HCEC 1CT (cell line): ENCODE measurements around the gene LGR4.
"Not testable (repeated sequence)": the region's sequence is repeated elsewhere in the genome, so short reads cannot be mapped to it uniquely, and the experiment has no call there.

ENCODE experiments used
- DNase-seq: peaks from one replicate; pipeline ENCODE4 v3.0.0-alpha.2; 2017

Gene LGR4

DNA sequence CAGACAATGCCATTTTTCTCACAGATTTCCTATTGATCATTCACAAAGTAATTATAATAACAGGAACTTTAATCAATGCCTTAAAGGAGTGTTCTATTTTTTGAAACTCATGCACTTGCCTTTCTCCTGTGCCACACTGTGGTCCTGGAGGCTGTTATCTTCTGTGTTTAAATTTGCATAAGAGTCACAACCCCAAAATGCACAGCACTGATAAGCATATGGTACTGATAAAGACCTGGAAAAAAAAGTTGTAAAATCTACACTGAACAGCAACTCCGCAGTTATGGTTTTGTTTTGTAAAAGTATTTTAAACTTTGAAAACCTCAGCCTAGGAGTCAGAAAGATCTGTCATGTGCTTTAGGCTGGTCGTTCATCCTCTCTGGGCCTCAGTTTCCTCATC is 100.4 kb downstream of the LGR4 start:
- no peak for DNase-seq

DNA sequence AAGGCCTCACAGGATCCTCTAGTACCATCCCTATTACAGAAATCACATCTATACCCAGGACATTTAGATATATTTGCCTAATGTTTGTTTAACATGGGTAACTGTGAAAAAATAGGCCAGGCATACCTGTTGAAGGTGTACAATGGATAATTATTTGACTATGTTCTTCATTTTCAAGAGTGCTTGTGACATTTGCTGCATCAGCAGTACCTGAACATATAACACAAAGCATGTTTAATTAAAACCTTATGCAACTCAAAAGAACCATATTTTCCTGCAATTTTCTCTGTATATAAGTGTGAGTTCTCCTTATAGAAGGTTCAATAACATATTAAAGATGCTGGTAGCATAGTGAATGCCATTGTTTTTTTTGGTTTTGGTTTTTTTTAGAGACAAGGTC is 101.1 kb downstream of the LGR4 start:
- DNase-seq = no peak

DNA sequence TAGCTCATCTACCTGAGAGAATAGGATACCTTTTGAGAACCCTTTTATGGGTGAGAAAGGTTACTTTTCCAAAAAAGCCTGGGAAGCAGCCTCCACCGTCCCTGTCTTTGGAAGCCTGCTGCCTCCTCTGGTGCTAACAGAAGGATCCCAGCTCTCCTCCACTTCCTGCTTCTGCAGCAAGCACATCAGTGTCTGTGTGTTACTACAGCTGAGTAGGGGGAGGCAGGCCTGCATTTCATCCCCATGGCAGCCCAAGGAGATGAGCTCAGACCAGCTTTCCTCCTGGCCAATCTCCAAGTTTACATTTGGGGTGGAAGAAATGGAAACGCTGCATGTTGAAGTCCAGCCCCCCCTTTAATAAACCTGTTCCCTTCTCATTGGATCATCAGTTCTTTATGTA is 102.2 kb downstream of the LGR4 start:
- DNase-seq = no peak

DNA sequence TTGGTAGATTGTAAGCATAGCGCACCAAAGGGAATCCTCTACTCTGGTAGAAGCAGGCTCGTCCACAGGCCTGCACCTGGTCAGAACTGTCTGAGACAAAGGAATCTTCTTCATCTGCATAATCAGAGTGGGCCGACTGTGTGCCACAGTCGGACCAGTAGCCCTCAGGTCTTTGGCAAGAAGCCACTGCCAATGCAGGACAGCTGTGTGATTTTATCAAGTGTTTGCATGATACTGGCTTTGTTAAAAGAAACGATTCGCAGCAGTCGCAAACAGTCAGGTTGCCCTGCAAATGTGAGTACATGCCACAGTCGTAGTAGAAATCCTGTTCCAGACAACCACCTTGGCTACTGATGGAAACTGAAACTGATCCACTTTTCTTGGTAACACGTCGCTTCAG is 104.7 kb downstream of the LGR4 start:
- DNase-seq = no peak

DNA sequence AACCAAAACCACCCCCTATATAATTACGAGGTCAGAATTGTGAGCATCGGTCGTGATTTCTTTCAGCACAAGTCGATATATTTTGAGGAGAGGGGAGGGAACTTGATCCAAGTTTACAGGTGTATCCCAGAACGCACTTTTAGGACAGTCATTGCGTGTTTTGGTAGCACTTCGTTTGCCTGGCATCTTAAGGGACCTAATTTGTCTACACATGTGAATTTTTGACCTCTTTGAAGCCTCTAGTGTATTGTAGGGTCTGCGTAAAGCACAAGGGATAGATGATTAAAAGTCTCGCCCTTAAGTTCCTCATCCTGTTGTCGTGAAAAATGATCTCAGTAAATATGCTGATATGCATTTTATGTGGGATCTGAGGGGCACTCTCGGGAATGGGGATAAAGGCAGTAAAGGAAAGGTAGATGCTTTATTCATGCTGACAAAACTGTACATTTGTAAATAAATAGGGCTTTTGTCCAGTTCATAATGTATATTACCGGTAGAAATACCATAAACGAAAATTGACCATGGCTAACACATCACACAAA is 108.9 kb downstream of the LGR4 start:
- DNase-seq = no peak

DNA sequence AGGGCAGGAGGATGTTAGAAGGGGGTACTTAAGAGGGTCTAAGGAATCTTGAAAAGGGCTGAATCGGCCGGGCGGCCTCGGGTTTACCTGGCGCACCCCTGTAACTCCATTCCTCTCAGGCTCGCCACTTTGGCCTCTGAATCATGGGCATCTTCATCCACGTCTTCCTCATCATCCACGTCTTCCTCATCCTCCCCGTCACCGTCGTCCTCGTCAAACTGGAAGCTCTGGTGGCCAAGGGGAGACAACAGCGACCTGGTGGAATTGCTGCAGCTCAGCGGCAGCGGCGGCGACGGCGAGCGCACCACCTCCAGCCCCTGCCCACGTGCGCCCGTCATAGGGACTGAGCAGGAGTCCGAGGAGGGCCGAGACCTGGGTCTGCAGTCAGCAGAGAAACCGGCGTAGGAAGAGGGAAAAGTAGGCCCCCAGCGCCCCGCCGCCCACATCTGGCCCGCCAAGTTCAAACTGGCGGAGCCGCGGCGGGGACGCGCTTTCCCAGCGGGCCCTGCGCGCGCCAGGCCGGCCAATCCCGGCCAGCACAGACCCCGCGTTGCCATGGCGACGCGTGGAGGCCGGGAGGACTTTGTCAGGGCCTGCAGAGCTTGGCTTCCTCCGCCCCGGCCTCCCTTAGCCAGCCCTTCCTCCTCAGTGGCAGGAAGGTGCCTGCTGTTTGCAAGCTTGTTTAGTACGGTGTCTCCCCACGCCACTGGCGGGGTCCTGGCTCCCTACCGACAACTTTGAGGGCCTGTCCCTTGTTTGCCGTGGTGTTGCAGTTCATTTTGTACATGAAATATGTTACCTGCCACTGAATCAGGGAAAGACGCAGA is 109.6 kb downstream of the LGR4 start, which contains the start of gene CCDC34:
TSS of gene CCDC34 (minus strand) at position 467 of the 827 bp plus-strand sequence. CDS start at position 446, 21 bp downstream.
- DNase-seq = peak; percentile 88

DNA sequence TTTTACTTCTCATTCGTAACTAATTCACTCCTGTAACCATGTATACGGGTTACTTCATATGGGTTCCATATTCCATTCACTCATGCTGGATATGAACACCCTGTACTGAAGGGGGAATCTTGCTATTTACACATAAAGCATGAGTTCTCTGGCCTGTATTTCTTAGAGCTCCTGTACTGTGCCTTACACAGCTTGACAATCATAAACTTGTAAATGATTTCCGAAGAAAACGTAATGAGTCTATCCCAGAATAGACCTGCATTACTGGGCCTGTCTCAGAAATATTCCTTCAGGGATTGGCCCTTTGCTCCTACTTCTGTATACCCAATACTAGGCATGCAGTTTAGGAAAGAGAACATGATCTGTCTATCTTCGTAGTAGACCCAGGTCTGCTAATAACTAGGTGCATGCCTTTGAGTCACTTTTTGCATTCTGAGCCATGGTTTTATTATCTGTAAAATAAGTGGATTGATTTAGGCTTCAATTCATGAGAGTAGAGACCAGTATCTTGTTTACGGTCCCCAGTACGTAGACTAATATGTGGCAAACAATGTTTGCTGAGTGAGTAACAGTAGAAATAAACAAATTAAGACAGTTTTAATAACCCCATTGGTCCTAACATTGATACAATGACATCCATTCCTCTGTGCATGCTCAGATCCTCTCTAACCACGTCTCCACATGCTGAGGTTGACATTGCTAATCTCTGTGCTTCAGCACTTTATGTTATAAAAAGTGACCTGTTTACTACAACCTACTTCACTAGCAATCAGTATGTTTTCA is 110.8 kb downstream of the LGR4 start:
- DNase-seq = no peak

DNA sequence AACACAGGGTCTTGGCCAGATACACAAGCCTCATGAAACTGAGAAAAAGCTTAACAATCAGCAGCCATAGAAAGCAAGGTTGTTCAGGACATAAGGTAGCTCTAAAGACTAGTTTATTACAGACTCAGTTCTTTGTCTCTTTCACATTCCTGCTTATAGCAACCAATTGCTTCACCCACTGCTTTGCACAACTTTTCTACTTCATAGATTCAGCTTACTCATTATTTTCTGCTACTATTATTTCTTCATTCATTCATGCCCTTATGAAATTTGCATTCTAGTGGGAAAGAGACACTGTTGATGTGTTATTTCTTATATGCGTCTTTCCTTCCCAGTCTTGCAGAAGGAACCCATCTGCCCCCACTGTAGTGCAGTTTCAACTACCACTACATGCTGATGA is 114.3 kb downstream of the LGR4 start:
- DNase-seq = peak; percentile 2

DNA sequence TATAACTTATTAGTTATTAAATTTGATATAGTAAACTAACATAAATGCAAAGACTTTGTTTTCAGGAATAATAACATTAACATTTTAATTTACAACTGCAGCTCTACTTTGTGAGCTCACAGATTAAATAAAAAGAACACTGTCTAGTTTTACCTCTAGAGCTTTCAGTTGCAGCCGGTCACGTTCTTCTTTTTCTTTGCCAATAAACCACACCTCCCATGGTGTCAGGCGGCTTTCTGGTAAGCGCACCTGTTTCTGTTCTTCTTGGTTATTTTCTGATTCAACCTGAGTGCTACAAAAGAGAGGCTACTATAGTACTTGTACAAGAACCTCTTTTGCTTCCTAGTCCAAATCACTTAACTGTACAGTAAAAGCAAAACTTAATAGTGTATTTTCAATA is 115.3 kb downstream of the LGR4 start:
- no peak for DNase-seq

DNA sequence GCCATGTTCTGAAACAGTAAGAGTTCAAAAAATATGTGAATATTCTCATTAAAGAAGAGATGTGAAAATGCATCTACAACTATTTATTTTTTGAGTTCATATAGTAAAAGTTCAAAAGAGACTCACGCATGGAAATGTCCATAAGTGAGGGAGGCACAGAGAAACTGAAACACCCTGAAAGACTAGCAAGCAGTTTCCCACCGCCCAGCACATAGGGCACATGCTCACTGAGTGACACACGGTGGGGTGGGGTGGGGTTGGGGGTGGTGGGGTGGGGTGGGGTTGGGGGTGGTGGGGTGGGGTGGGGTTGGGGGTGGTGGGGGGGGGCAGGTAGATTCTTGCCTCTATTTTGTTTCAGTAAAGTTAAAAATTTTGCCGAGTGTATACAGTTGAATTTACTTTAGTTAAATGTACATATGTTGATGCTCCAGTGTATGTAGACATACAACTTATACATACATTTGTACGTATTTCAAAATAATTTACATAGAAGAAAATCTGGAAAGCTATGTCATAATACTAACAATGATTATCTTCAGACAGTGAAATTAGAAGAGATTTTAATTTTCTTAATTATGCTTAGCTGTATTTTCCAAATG is 115.9 kb downstream of the LGR4 start:
- no peak for DNase-seq

DNA sequence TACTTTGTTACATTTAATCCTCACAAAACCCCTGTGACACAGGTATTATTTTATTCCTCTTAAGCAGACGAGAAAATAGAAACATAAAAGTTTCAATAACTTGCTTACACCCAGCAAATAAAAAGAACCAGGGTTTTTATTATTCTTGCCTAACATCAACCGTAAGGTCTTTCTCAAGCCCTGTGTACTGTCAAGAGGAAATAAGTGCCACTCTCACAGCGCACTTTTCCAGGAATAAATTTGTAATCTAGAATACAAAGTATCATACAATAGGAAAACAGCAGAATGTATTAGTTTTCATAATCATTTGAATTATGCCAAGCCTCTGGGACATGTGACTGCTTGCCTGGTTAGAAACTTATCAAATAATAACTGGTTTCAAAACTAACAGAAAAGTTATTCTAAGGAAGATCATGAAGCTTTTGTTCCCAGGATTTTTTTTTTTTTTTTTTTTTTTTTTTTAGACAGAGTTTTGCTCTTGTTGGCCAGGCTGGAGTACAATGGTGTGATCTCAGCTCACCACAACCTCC is 117.0 kb downstream of the LGR4 start:
- DNase-seq = no peak

DNA sequence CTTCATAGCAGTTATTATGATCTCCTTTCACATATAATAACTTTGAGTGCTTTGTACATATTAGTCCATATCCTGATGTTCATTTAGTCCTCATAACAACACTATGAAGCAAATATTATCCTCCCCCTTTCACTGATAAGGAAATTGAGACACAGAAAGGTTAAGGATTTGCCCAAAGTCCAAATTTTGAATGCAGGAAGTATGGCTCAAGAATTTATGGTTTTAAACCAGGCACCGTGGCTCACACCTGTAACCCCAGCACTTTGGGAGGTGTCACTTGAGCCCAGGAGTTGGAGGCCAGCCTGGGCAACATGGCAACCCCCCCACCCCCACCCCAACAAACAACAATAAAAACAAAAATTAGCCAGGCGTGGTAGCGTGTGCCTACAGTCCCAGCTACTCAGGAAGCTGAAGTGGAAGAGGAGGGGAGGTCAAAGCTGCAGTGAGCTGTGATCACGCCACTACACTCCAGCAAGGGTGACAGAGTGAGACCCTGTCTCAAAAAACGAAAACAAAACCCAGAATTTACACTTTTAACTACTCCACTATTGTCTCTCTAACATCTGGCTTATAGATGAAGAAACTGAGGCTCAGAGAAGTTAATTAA is 118.1 kb downstream of the LGR4 start:
- no peak for DNase-seq

DNA sequence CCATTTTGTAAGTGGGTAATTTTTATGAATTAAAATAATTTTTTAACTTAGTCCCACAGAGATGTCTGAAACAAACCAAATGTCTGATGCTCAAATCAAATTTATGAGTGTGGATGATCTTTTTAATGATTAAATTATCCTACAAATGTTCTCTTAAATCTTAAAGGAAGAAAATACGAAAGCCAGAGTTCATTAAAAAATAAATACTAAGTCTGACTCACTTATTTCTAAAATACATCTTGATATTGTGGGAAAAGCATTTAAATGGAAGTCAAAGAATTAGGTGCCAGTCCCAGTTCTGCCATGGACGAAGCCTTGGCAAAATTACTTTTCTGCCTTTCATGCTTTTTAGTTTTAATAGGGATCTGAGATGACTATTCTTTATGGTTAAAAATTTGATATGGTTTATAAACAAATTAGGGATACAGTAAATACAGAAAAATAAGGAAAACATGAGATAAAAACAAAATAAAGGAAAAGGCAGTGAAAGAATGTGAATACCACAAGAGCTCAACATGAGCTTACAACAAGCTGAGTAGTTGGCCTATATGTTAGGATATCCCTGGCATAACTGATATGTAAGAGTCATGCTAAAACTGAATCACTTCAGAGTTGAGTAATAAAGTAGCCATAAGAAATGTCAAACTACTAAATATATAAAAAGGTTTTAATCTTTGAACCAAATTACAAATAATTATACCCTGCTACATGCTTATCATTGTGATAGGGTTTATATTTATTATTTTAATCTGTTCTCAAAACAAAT is 118.8 kb downstream of the LGR4 start:
- DNase-seq = peak; percentile 77

DNA sequence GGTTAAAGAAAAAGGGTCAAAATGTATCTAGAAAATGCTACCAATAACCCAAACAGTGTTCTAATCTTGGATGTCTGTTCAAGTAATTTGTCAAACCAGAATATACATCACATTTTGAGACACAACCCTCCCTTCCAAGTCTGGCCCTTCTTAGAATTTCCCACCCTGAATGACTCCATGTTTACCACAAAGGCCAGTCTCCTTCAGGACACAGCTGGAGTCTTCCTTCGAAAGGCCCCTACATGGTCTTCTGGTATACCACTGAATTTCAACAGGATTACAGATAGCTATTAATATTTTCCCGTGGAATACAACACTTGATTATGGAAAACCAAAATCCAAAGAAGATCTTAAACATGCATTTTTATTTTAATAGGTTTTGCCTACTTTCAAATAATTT is 119.8 kb downstream of the LGR4 start:
- no peak for DNase-seq

DNA sequence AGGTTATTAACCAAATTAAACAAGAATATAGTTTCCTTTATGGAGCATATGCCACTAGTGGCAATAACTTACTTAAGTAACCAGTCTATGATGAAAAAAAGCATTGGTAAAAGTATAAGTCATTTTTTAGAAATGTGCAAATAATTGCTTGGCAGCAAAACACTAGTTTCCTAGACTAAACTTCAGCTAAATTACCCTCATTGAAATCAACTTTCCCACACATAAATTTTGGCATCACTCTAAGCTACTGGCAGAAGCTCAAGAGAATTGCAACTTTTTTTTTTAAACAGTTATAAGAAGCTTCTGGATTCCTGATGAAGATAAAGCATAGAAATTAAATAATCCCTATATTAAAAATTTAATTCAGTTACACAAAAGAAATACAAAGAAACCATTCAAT is 122.1 kb downstream of the LGR4 start:
- no peak for DNase-seq

DNA sequence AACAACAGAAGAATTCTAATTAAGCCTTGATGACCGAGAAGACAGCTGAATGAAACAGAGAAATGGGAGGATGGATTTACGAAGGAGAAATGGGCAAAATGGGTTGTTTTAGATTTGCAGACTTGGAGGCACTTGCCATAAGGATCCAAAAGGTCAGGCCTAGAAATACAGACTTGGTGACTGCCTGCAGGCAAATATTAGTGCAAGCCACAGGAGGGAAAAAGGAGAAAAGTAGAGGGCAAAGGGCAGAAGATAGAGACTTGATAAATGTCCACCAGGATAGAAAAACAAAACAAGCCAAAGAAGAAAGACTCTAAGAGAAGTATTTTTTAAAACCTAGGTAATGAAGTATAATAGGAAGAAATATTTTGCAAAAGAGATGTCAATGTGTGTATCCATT is 122.7 kb downstream of the LGR4 start:
- DNase-seq = no peak

DNA sequence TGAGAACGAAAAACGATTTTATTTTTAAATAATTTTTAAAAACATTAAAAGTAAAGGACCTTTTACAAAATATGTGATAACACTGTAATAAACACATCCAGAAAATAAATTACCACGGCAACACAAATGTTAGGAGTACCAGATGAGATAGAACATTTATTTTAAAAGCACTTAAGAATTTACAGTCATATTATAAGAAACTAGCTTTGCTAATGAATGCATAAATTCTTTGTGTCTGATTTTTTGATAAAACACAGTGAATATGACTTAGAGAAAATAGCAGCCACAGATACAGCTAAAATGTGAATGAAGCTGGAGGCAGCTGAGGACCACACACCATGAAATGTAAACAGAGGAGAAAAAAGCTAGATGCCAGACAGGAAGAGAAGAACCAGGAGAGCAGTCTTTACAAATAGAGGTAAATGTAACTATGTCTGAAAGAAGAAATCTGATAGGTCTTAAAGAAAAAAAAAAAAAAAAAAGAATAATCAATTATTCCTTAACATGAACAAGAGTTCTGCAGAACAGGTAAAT is 124.2 kb downstream of the LGR4 start:
- DNase-seq = no peak

DNA sequence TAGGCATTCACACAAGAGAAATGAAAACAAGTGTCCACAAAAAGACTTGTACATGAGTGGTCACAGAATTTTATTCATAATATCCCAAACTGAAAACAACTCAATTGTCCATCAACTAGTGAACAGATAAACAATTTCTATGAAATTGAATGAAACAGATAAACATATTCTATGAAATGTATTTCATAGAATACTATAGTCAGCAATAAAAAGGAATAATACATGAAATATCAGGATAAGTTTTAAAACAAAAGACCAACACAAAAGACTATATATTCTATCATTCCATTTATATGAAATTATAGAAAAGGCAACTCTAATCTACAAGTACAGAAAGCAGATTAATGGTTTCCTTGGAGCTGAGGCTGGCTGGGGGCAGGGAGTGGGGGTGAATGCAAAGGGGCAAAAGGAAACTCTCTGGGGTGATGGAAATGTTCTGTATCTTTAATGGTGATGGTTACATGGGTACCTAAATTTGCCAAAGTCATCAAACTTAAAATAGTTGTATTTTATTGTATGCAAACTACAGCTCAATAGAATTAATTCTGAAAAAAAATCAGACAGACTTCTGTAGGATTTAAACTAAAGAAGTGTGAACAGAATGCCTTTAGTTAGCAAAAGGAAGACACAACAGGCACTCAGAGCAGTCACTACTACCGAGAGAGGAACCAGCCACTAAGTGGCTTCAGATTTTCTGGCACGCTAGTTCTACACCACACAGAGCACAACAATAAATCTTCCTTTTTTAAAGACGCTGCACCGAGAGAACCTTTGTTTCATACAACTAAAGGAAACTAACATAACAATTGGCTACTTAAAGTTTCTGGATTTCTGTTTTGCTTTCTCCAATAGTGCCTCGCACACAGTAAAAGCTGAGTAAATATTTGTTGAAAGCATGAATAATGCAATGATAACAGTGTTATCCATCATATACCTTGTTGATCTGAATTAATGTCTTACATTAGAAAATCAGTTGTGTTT is 124.9 kb downstream of the LGR4 start:
- DNase-seq = no peak

DNA sequence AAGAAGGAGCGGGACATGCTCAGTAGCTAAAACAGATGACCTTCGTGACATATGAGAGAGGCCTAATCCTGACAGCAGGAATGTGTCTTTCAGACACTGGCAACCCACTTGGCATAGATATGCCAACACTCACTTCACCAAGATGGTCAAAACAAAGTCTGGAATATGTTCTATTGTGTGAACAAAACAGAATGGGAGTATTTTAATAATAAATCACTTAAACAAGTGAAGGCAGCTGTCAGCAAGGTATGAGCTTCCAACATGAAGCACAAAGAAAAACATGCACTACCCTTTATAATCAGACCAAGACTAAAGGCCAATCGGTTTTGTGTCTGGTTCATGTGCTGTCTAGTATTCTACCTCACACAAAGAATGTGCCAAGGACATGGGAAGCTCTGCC is 132.6 kb downstream of the LGR4 start:
- DNase-seq = no peak

DNA sequence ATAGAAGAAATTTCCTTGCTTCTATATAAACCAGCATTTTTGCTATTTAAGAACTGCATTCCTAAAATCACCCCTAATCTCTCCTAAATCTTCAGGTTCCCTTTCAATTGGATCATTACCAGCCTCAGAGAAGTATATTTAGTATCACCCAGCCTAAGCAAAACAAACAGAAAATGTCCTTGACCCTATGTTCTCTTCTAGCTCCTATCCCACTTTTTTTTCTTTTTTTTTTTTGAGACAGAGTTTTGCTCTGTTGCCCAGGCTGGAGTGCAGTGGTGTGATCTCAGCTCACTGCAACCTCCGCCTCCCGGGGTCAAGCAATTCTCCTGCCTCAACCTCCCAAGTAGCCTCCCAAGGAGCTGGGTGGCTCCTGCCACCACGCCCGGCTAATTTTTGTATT is 137.8 kb downstream of the LGR4 start:
- DNase-seq = not testable (repeated sequence)
